Measurements from ENCODE around the gene SCIN. TPM values are rescaled to one million over a fixed set of nuclear protein-coding genes. Genes with fewer than 3 reads are reported as not detected.
A peak's percentile ranks its signal among the peaks of the same experiment; 100 is the strongest.

SCIN gene
- total RNA-seq, 1 donor, result 4.3 TPM

GRCh38 chr7:12637819-12638592 lies 67.5 kb downstream of the SCIN start:
- no peak for DNase-seq (ENCODE audit: low read depth)
- H3K4me3 ChIP-seq (ENCODE audit: low read depth, low read length), result no peak overlapping the region
- no peak for TF ChIP-seq CTCF (IDR thresholded peaks at IDR 0.05; ENCODE audit: insufficient read depth, low read depth, low read length)

- H3K4me3 ChIP-seq (ENCODE audit: low read depth, low read length), result no peak overlapping the region
- peak; percentile 50 for DNase-seq (ENCODE audit: low read depth)
Measured at GRCh38 chr7:12638851-12639456, 68.4 kb downstream of the SCIN start.

DNA sequence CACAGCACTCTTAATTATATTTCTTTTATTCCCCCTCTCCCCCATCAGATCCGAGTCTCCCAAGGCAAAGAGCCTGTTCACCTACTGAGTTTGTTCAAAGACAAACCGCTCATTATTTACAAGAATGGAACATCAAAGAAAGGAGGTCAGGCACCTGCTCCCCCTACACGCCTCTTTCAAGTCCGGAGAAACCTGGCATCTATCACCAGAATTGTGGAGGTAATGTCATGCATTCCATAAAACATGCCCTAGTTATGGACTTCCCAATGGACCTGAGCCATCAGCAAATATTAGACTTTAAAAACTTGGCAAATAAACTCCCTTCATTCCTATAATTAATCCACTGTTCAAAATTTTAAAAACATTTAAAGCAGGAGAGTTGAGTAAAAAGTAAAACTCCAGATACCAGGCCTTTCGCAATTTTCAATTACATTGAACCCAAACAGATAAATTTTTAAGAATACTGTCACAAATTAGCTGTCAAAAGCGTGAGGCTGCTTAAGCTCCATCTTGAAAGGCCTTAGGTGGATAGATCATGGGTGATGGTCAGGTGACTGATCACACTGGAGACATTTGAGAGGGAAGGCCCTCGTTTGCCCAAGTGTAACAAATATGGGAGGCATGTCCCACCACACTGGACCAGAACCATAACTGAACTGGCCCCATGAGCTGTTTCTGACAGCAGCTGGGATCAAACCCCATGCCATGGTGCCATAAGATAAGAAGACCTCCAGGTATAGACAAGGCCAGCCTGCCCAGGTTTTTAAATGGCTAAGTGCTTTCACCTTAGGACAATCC lies 70.0 kb downstream of the SCIN start:
- H3K4me3 ChIP-seq (ENCODE audit: low read depth, low read length), result no peak overlapping the region
- TF ChIP-seq CTCF (IDR thresholded peaks at IDR 0.05; ENCODE audit: insufficient read depth, low read depth, low read length), result no peak
- DNase-seq (ENCODE audit: low read depth), result no peak

More at GRCh38 chr7:12638851-12639456, 68.4 kb downstream of the SCIN start:
- peak; percentile 50 for TF ChIP-seq CTCF (IDR thresholded peaks at IDR 0.05; ENCODE audit: insufficient read depth, low read depth, low read length)

DNA sequence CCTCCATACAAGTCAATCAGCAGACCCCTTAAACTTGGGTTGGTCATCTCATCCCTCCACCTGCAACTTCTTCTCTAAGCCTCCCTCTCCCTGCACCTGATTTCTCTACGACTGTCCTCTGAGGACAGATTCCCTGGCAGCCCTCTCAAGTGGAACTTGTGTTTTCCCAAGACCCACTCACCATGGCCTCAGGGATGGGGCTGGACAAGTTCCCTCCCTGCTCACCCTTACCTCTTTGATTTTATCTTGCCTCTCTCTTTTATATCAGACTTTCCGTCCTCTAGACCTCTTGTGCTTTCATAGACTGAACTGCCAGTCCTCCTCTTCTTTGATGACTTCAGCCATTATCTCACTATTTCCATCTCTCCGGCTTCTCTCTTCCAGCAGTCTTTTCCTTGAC lies 70.7 kb downstream of the SCIN start:
- no peak for TF ChIP-seq CTCF (IDR thresholded peaks at IDR 0.05; ENCODE audit: insufficient read depth, low read depth, low read length)
- no peak overlapping the region for H3K4me3 ChIP-seq (ENCODE audit: low read depth, low read length)
- no peak for DNase-seq (ENCODE audit: low read depth)

- H3K4me3 ChIP-seq (ENCODE audit: low read depth, low read length), result no peak overlapping the region
- DNase-seq (ENCODE audit: low read depth), result no peak
- no peak for TF ChIP-seq CTCF (IDR thresholded peaks at IDR 0.05; ENCODE audit: insufficient read depth, low read depth, low read length)
Measured at GRCh38 chr7:12642508-12642907, 72.0 kb downstream of the SCIN start.

DNA sequence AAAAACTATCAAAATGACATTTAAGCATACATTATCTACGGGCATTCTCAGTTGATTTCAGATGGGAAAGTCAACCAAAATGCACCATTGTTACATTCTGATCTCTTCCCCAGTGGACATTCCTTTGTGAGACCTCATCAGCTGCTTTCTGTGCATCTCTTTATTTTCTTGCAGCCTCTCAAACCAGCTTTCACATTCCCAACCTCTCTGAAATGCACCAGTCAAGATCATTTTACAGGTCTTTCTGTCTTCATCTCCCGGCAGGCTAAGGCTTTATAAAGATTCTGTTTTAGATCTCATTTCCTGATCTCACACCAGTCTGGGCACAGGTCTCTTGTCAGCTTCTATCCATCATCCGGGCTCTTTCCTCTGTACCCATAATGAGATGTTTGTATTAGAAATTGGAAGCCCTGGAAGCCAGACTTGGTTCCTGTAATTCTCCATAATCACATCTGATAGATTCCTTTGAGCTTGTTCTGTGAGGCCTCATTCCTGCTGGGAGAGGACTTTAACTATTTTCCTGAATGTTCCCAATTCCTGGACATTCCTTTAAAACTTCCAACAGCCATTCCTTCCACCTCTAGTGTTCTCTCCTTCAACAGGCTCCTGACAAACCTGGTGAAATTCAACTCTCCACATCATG lies 72.6 kb downstream of the SCIN start:
- H3K4me3 ChIP-seq (ENCODE audit: low read depth, low read length), result no peak overlapping the region
- no peak for DNase-seq (ENCODE audit: low read depth)
- no peak for TF ChIP-seq CTCF (IDR thresholded peaks at IDR 0.05; ENCODE audit: insufficient read depth, low read depth, low read length)
